GM21367 (cell line): Measurements from ENCODE around the gene TMEM42.

Experiments used
- ATAC-seq: cut with Tn5 transposase; IDR thresholded peaks from one replicate; pipeline ENCODE4 v1.9.1; 2021; ENCODE audit not compliant: unreplicated experiment

The TMEM42 gene

GRCh38 chr3:44906997-44907396 is 45.3 kb downstream of the TMEM42 start:
- no peak for ATAC-seq

GRCh38 chr3:44907612-44908011 is 45.9 kb downstream of the TMEM42 start:
- no peak for ATAC-seq

- no peak for ATAC-seq
Measured at GRCh38 chr3:44909063-44909462, 47.4 kb downstream of the TMEM42 start.

- no peak for ATAC-seq
Measured at GRCh38 chr3:44910693-44911092, 49.0 kb downstream of the TMEM42 start.

- ATAC-seq: no peak
Measured at GRCh38 chr3:44913868-44914468, 52.3 kb downstream of the TMEM42 start.

GRCh38 chr3:44914936-44915335 is 53.2 kb downstream of the TMEM42 start:
- no peak for ATAC-seq
